CD4-positive, alpha-beta memory T cell (primary cell): ENCODE measurements around the gene EIF2B2. TPM values are rescaled to one million over a fixed set of nuclear protein-coding genes. Genes with fewer than 3 reads are reported as not detected.

Experiments
- CTCF ChIA-PET: fragments of 350-600 bp; sonication (Branson Sonifier 250); formaldehyde crosslinking; loops from one replicate; lab custom pipeline; 2021; ENCODE audit warnings: inconsistent platforms; ENCODE audit not compliant: partially characterized antibody; lab: Charles Lee
- POLR2A ChIA-PET: fragments of 350-600 bp; sonication (Branson Sonifier 250); formaldehyde crosslinking; loops from one replicate; lab custom pipeline; 2021; ENCODE audit not compliant: partially characterized antibody; lab: Charles Lee
- DNase-seq, 5 donors: peaks; one replicate each; pipeline versions ENCODE4 v3.0.0 to v3.0.0-alpha.2; 2020 to 2022; ENCODE audit warnings: mixed read lengths in 1 of 5
- H3K27ac ChIP-seq: one replicate; pipeline ENCODE4 v1.7.0; 2013; ENCODE audit warnings: low read depth, low read length
- H3K27me3 ChIP-seq: 2 replicates; pipeline ENCODE4 v1.7.0; 2013; ENCODE audit warnings: mild to moderate bottlenecking, low read length, moderate library complexity; ENCODE audit not compliant: insufficient read depth
- H3K36me3 ChIP-seq: 2 replicates; pipeline ENCODE4 v1.7.0; 2013; ENCODE audit warnings: mild to moderate bottlenecking, low read length, moderate library complexity; ENCODE audit not compliant: insufficient read depth
- H3K4me1 ChIP-seq: 2 replicates; pipeline ENCODE4 v1.7.0; 2013; ENCODE audit warnings: mild to moderate bottlenecking, low read length, moderate library complexity; ENCODE audit not compliant: insufficient read depth
- H3K4me3 ChIP-seq, 2 donors: one replicate each; pipeline ENCODE4 v1.7.0; 2013; ENCODE audit warnings: low read length in 2 of 2, mild to moderate bottlenecking in 1 of 2
- H3K9me3 ChIP-seq, 2 donors: one replicate each; pipeline ENCODE4 v1.7.0; 2013; ENCODE audit warnings: low read length in 2 of 2, control low read depth in 1 of 2; ENCODE audit not compliant: control insufficient read depth in 1 of 2
- H3K27ac Mint-ChIP-seq, 7 donors: one replicate each; pipeline ENCODE4 v1.8.0; 2020 to 2021; ENCODE audit warnings: mixed read lengths in 7 of 7, mild to moderate bottlenecking in 6 of 7, inconsistent platforms in 3 of 7, moderate library complexity in 3 of 7
- H3K27me3 Mint-ChIP-seq, 2 donors: one replicate each; pipeline ENCODE4 v1.8.0; 2020 to 2021; ENCODE audit warnings: mixed read lengths in 2 of 2
- H3K36me3 Mint-ChIP-seq, 2 donors: one replicate each; pipeline ENCODE4 v1.8.0; 2020 to 2021; ENCODE audit warnings: mixed read lengths in 2 of 2, inconsistent platforms in 1 of 2, mild to moderate bottlenecking in 1 of 2
- H3K4me1 Mint-ChIP-seq, 4 donors: one replicate each; pipeline ENCODE4 v1.8.0; 2020 to 2021; ENCODE audit warnings: mixed read lengths in 4 of 4, mild to moderate bottlenecking in 1 of 4
- H3K4me3 Mint-ChIP-seq, 8 donors: one replicate each; pipeline ENCODE4 v1.8.0; 2020 to 2021; ENCODE audit warnings: mixed read lengths in 8 of 8, mild to moderate bottlenecking in 7 of 8, moderate library complexity in 6 of 8, inconsistent platforms in 3 of 8
- H3K9me3 Mint-ChIP-seq, 8 donors: one replicate each; pipeline ENCODE4 v1.8.0; 2020 to 2021; ENCODE audit warnings: mixed read lengths in 8 of 8, mild to moderate bottlenecking in 5 of 8, inconsistent platforms in 3 of 8, moderate library complexity in 1 of 8
- intact Hi-C: fragments of 100-400 bp; cut with micrococcal nuclease; formaldehyde crosslinking; loops from one replicate; pipeline ENCODE4 v1.15.1; 2023
- polyA plus RNA-seq, 2 donors: library from polyadenylated mRNA; unstranded; fragments of 300-500 nt; fragmentation: Illumina TruSeq; gene quantifications; one replicate each; pipeline ENCODE4 v1.2.3, GENCODE V29; 2021
- total RNA-seq, 2 experiments: library from RNA; stranded (reverse); gene quantifications; one replicate each; pipeline ENCODE4 v1.2.3, GENCODE V29; 2021

Gene EIF2B2
- total and polyA plus RNA-seq, 4 experiments from 2014 or later = 31.3 to 38.8 (median 32.2) TPM

DNA sequence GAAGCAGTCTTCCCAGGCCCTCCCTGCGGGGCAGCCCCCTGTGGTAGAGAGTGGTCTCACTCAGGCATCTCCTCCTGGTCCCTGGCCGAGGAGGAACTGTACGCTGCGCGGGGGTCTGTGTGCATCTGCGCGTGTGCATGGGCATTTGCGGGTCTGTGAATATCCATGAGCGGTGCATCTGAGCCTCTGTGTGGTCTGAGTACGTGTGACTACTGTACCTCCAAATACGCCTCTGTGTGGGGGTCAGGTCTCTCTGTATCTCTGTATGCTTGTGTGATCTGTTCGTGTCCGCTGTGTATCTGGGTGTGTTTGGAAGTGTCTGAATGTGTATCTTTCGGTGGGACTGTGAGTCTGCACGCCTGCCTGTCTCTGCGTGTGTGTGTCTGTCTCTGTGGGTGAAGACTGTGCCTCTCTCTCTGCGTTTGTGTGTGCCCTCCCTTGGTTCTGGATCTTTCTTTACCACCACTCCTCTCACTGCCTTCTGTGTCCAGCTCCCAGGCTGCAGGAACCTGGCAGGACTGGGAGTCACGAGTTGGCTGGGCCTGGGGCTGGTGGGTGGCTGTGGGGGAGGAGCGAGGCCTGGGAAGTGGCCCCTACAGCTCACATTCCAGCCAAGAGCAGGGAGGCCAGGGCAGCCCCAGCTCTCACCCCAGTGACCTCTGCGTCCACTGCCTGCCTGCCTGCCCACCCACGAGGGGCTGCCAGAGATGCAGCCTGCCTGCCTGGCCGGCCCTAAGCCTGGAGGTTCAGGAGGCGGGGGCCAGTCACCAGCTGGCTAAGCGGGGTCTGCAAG lies 46.2 kb upstream of the EIF2B2 start:
- Mint-ChIP-seq H3K9me3 (no peaks in the 10 kb centered on the region), H3K27me3 (peaks cover 0 to 5% of the 10 kb centered on the region in 2 donors), H3K4me1 (peaks cover 0 to 2% (median 0%) of the 10 kb centered on the region in 4 donors), H3K27ac (no peak overlapping the region), H3K36me3 (no peaks in the 10 kb centered on the region), H3K4me3 (peak overlapping the region in 6 of 8 donors; percentile 4 to 75 (median 60))
- Histone ChIP-seq H3K4me3 (no peak overlapping the region), H3K4me1 (peaks cover 6% of the 10 kb centered on the region), H3K27ac (no peak overlapping the region), H3K9me3 (no peaks in the 10 kb centered on the region), H3K36me3 (no peaks in the 10 kb centered on the region), H3K27me3 (no peaks in the 10 kb centered on the region)
- intact Hi-C loops = no loop called here
- POLR2A ChIA-PET = no interaction called here
- DNase-seq = no peak
- CTCF ChIA-PET = interaction anchor here (0.6 kb wide), 1 partner anchor 35 kb away, joined by 3 read pairs; no protein-coding TSS in a partner anchor

DNA sequence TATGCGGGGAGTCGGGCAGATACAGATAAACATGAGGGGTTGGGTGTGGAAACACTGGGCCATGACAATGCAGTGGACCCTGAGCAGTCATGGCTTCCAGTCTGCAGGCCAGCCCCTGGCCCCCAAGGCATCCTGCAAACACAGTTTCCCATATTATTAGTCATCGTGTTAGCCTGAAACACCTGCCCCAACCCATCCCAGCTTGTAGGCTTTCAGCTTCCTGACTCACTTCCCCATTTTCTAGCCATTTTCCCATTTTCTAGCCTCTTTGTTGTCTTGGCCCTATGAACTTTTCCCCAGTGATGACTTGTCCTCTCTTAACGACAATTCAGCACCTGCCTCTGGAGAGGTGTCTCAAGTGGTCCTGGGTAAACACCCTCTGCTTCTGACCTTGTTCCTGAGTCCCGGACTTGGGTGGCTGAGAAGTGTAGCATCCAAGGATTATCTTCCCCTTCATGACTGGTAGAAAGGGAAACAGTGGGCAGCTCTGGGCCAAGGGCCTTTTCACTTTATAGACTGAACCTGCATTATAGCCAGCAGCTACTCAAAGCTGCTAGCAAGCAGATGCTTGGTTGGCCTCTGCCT lies 43.0 kb upstream of the EIF2B2 start:
- H3K4me3 Mint-ChIP-seq = no peak overlapping the region
- Histone ChIP-seq H3K4me1 (peaks cover 6% of the 10 kb centered on the region), H3K4me3 (no peak overlapping the region), H3K27ac (no peak overlapping the region), H3K36me3 (no peaks in the 10 kb centered on the region), H3K9me3 (no peaks in the 10 kb centered on the region), H3K27me3 (no peaks in the 10 kb centered on the region)
- no peaks in the 10 kb centered on the region for H3K36me3 Mint-ChIP-seq
- intact Hi-C loops = no loop called here
- H3K9me3 Mint-ChIP-seq = no peaks in the 10 kb centered on the region
- H3K4me1 Mint-ChIP-seq = peaks cover 0 to 2% (median 0%) of the 10 kb centered on the region in 4 donors
- H3K27me3 Mint-ChIP-seq = peaks cover 2 to 7% of the 10 kb centered on the region in 2 donors
- no peak overlapping the region for H3K27ac Mint-ChIP-seq
- POLR2A ChIA-PET = no interaction called here
- no peak for DNase-seq
- CTCF ChIA-PET = interaction anchor here (1.7 kb wide), 1 partner anchor 129 kb away, joined by 5 read pairs; no protein-coding TSS in a partner anchor

DNA sequence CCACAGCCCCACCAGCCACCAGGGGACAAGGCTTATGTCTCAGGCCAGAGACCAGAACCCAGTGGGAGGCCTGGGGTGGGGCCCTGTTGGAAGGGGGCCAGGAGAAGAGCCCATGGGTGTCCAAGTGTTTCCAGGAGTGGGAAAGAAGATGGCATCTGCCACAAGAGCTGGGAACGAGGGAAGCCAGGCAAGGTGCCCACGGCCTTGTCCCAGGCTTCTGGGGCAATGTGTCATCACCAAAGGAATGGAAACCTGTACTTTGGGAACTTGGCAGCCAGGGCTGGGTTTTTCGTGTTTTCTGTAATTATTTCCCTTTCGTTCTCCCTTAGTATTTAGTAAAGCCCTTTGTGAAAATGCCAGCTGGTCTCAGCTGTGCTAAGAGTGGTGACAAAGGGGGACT lies 42.0 kb upstream of the EIF2B2 start:
- H3K27me3 ChIP-seq = no peaks in the 10 kb centered on the region
- H3K4me3 Mint-ChIP-seq = no peak overlapping the region
- no peaks in the 10 kb centered on the region for H3K36me3 Mint-ChIP-seq
- no peak for DNase-seq
- no peak overlapping the region for H3K27ac Mint-ChIP-seq
- POLR2A ChIA-PET = no interaction called here
- no peaks in the 10 kb centered on the region for H3K4me1 ChIP-seq
- no peak overlapping the region for H3K4me3 ChIP-seq
- H3K9me3 ChIP-seq = no peaks in the 10 kb centered on the region
- peaks cover 2 to 7% of the 10 kb centered on the region in 2 donors for H3K27me3 Mint-ChIP-seq
- CTCF ChIA-PET = interaction anchor here (1.0 to 1.7 kb wide), 3 partner anchors 16 to 128 kb away, joined by 3 to 5 read pairs (median 5); no protein-coding TSS in a partner anchor
- H3K36me3 ChIP-seq = no peaks in the 10 kb centered on the region
- no peaks in the 10 kb centered on the region for H3K9me3 Mint-ChIP-seq
- intact Hi-C loops = no loop called here
- no peak overlapping the region for H3K27ac ChIP-seq
- H3K4me1 Mint-ChIP-seq = peaks cover 0 to 2% (median 0%) of the 10 kb centered on the region in 4 donors

DNA sequence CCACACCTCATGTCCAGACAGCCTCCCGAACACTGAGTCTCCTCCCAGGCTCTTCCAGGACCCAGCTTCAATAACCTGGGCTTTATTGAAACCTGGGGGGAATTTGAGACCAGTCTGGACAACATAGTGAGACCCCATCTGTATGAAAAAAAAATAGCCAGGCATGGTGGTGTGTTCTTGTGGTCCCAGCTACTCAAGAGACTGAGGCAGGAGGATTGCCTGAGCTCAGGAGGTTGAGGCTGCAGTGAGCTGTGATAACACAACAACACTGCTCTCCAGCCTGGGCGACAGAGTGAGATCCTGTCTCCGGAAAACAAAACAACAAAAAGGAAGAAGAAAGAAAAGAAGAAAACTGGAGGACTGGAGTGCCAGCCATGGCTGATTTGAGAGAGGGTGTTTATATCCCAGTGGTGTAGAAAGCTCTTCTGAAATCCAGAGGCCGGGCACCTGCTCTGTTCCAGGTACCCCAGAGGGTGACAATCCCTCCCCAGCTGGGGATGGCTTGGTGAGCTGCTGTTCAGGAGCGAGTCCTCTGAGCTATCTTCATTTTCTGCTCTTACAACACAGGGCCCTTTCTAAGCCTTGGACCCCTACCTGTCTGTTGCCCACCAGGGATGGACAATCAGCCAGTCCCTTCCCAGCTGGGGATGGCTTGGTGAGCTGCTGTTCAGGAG lies 41.3 kb upstream of the EIF2B2 start:
- no peaks in the 10 kb centered on the region for H3K9me3 Mint-ChIP-seq
- no peak for DNase-seq
- H3K27me3 ChIP-seq = no peaks in the 10 kb centered on the region
- ChIA-PET POLR2A (no interaction called here), CTCF (interaction anchor here (1.0 to 1.5 kb wide), 3 partner anchors 17 to 127 kb away, joined by 3 to 5 read pairs (median 3); no protein-coding TSS in a partner anchor)
- H3K9me3 ChIP-seq = no peaks in the 10 kb centered on the region
- H3K27me3 Mint-ChIP-seq = peaks cover 2 to 7% of the 10 kb centered on the region in 2 donors
- no peaks in the 10 kb centered on the region for H3K36me3 Mint-ChIP-seq
- no peak overlapping the region for H3K27ac ChIP-seq
- H3K4me1 Mint-ChIP-seq = peaks cover 0 to 2% (median 0%) of the 10 kb centered on the region in 4 donors
- H3K36me3 ChIP-seq = no peaks in the 10 kb centered on the region
- no peaks in the 10 kb centered on the region for H3K4me1 ChIP-seq
- intact Hi-C loops = no loop called here
- peak overlapping the region in 1 of 7 donors; percentile 74 for H3K27ac Mint-ChIP-seq
- H3K4me3 Mint-ChIP-seq = no peak overlapping the region
- no peak overlapping the region for H3K4me3 ChIP-seq

DNA sequence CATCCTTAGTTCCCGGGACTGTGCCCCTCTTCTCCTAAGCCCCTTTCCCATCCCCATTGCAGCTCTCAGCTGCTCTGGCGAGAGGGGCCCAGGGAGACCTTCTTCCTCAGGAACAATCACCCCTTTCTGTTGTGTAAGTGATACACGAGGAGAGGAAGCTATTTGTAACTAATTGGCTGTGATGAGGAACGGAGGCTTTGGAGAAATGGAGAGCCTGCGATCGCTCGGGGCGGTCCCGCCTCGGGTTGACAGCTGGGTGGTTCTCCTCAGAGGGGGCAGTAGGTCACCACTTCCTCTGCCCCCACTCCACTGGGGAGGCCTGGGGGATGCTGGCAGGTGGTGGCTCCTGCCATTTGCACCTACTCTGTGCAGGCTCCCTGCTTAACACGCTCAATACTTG lies 40.7 kb upstream of the EIF2B2 start:
- Mint-ChIP-seq H3K4me1 (peaks cover 0 to 1% (median 0%) of the 10 kb centered on the region in 4 donors), H3K4me3 (no peak overlapping the region), H3K27me3 (peaks cover 0 to 7% of the 10 kb centered on the region in 2 donors), H3K36me3 (no peaks in the 10 kb centered on the region), H3K9me3 (no peaks in the 10 kb centered on the region), H3K27ac (no peak overlapping the region)
- intact Hi-C loops = no loop called here
- Histone ChIP-seq H3K4me1 (no peaks in the 10 kb centered on the region), H3K9me3 (no peaks in the 10 kb centered on the region), H3K4me3 (no peak overlapping the region), H3K36me3 (no peaks in the 10 kb centered on the region), H3K27ac (no peak overlapping the region), H3K27me3 (no peaks in the 10 kb centered on the region)
- CTCF ChIA-PET = interaction anchor here (1.0 to 1.5 kb wide), 2 partner anchors 18 to 127 kb away, joined by 3 to 5 read pairs; no protein-coding TSS in a partner anchor
- POLR2A ChIA-PET = no interaction called here
- DNase-seq = no peak

DNA sequence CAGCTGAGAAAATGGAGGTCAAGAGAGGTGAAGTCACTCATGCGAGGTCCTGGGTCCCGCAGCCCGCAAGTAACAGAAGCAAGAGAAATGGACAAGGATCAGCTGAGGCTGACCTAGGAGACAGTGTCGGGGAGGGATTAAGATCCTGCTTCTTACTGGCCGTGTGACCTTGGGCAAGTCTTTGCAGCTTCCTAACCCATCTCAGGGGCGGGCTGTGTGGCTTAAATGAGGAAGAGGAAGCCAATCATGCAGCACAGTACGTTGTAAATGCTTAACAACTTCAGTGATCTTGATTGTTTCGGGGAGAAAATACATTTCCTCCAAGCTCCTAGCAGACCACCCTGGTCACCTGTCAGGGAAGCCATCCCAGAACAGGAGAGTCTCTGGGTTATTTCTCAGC lies 40.2 kb upstream of the EIF2B2 start:
- no peak overlapping the region for H3K4me3 Mint-ChIP-seq
- intact Hi-C loops = no loop called here
- no peaks in the 10 kb centered on the region for H3K27me3 ChIP-seq
- H3K4me1 Mint-ChIP-seq = no peaks in the 10 kb centered on the region
- no peak for DNase-seq
- no peaks in the 10 kb centered on the region for H3K9me3 ChIP-seq
- H3K27ac Mint-ChIP-seq = peak overlapping the region in 1 of 7 donors; percentile 29
- ChIA-PET POLR2A (no interaction called here), CTCF (interaction anchor here (1.0 kb wide), 1 partner anchor 126 kb away, joined by 3 read pairs; no protein-coding TSS in a partner anchor)
- no peaks in the 10 kb centered on the region for H3K4me1 ChIP-seq
- no peak overlapping the region for H3K27ac ChIP-seq
- H3K4me3 ChIP-seq = no peak overlapping the region
- no peaks in the 10 kb centered on the region for H3K9me3 Mint-ChIP-seq
- H3K36me3 Mint-ChIP-seq = no peaks in the 10 kb centered on the region
- H3K36me3 ChIP-seq = no peaks in the 10 kb centered on the region
- H3K27me3 Mint-ChIP-seq = peaks cover 0 to 7% of the 10 kb centered on the region in 2 donors
